ENCODE measurements around the gene SULT1B1.

Gene SULT1B1

DNA sequence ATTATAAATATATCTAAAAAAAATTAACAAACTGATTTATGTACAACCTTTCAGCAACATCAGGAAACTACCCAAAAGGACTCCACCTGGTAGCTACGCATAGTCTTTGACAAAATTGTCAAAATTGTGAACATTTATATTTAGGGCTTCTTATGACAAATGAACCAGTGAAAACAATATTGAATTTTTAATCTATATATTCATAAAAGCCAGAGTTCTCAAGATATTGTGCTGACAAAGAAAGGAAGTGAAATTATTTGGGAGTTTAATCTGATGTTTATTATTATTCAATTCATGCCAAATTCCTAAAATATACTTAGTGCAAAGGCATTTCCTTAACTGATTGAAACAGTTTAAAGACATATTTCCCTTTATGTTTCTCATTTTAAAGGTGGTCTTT lies 5.3 kb upstream of the SULT1B1 start:
- H3K4me3 ChIP-seq (ENCODE audit: low read length): no peak overlapping the region
- TF ChIP-seq ZNF274 (IDR thresholded peaks at IDR 0.05; ENCODE audit: low read depth, low read length): no peak

DNA sequence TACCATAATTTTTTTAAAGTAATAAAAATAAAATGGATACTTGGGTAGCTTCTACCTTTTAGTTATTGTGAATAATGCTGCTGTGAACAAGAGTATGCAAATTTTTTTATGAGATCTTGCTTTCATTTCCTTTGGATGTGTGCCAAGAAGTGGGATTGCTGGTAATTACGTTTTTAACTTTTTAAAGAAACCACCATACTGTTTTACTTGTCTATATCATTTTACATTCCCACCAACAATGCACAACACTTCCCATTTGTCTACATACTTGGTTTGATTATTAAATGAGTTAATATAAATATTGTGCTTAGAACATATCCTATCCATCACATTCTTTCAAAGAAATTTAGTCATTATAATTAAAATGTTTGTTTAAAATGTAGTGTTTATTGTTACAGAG lies 3.9 kb upstream of the SULT1B1 start:
- TF ChIP-seq ZNF274 (IDR thresholded peaks at IDR 0.05; ENCODE audit: low read depth, low read length): no peak
- no peak overlapping the region for H3K4me3 ChIP-seq (ENCODE audit: low read length)

DNA sequence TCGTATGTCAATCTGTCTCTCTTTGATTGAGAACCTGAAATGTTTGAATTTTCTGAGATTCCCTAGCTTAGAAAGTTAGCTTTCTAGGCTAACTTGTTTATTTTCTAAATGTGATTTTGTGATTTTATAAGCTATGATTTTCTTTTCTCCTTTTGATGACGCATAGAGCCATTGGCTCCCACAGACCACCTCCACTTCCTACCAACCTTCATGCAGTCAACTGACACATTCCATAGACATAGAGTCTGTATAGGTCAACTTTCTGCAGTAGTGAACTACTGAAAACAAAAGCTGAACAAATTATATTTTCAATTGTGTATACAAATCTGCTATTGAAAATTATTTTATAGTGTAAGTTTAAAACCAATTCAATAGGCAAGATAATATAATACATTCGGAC lies 2.8 kb upstream of the SULT1B1 start:
- TF ChIP-seq ZNF274 (IDR thresholded peaks at IDR 0.05; ENCODE audit: low read depth, low read length): no peak
- no peak overlapping the region for H3K4me3 ChIP-seq (ENCODE audit: low read length)

DNA sequence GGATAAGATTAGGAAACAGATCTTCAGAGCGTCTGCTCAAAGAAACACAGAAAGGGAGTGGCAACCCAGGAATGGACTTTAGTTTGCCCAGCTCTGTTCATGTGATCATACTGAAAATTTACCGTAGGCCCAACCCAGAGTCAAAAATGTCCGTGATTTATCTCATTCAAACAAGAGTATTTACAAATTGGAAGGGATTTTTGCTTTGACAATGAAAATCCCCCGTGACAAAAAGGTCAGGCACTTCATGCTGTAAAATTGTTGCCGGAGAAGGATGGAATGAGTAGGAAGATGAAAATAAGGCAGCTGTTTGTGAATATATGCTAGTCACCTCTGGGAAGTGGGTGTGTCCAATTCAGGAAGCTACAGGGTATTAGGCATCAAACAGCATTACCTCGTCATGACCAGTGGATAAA lies 1.2 kb downstream of the SULT1B1 start:
- no peak overlapping the region for H3K4me3 ChIP-seq (ENCODE audit: low read length)
- no peak for TF ChIP-seq ZNF274 (IDR thresholded peaks at IDR 0.05; ENCODE audit: low read depth, low read length)

DNA sequence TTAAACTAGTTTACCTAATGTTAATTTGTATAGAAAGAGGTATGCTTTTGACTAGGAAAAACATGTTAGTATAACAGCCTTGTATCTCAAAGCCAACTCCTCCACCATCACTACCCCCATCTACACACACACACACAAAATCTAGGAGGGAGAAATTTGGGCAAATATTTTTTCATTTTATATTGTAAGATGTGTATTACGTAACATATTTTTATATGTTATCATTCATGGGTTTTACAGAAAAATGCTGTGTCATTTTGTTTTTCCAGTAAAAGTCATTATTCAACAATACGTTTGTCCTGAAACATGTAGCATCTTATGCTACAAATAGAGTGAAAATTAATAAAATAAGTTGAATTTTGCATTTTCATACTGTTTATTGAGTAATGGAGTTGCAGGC lies 3.0 kb downstream of the SULT1B1 start:
- TF ChIP-seq ZNF274 (IDR thresholded peaks at IDR 0.05; ENCODE audit: low read depth, low read length): no peak

DNA sequence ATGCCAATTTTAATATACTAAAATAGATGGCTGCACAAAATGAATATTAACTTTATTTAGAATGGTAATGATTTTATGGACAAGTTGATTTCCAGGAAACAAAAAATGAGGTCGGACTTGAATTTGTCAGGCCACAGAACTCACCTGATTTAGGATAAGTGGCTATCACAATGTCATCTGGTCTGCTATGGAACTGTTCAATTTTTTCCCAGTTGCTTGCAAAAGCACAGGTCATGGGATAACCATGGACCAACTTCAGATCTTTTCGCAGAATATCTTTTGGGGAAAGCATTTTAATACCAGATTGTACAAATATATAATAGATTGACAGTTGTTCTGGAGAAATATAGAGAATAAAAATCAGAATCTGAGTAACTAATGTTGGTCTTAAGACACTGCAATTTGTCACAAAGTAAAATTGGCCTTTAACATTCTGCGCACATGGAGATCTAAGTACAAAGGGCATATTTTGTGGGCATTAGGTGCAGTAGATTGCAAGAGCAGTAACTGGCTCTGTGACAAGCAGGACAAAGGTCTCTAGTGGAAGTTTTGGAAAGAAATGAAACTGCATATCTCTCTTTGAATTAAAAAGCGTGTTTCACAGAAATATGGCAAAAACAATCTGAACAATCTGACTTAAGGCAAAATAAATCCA lies 5.4 kb downstream of the SULT1B1 start:
- H3K4me3 ChIP-seq (ENCODE audit: low read length): no peak overlapping the region
- no peak for TF ChIP-seq ZNF274 (IDR thresholded peaks at IDR 0.05; ENCODE audit: low read depth, low read length)

More for the DNA sequence above, 3.0 kb downstream of the SULT1B1 start:
- H3K4me3 ChIP-seq (ENCODE audit: low read length): no peak overlapping the region

DNA sequence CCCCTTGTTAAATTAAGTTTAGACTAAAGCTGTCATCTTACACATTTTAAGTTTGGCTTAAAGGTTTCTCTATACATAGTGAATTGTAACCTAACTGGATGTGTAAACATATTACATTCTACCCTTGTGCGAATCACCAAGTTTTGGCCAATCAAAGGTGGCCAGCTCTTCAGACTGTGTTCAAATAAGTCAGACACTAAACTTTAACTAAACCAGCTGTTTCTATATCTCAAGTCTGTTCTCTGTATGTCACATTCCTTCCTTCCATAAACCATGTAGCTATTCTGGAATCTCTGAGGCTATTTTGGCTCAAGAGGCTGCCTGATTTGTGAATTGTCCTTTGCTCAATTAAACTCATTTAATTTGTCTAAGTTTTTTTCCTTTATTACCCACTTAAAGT lies 6.7 kb downstream of the SULT1B1 start:
- no peak overlapping the region for H3K4me3 ChIP-seq (ENCODE audit: low read length)
- no peak for TF ChIP-seq ZNF274 (IDR thresholded peaks at IDR 0.05; ENCODE audit: low read depth, low read length)

DNA sequence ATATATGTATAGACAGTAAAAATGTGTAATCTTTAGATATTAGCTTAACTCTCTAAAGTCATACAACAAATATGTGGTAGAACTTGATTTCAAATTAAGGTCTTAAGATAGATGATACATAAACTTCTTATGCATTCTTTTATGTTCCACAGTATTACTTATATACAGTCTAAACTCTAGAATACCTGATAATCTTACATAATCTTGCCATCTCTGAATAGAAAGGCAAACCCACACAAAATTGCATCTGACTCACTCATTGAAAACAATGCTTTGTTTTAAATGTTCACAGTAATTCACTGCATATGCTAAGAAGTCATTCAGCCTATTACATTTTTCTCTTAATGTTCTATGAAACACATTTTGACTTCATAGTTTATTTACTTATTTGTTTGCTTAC lies 10.1 kb downstream of the SULT1B1 start:
- H3K4me3 ChIP-seq (ENCODE audit: low read length): no peak overlapping the region
- no peak for TF ChIP-seq ZNF274 (IDR thresholded peaks at IDR 0.05; ENCODE audit: low read depth, low read length)

DNA sequence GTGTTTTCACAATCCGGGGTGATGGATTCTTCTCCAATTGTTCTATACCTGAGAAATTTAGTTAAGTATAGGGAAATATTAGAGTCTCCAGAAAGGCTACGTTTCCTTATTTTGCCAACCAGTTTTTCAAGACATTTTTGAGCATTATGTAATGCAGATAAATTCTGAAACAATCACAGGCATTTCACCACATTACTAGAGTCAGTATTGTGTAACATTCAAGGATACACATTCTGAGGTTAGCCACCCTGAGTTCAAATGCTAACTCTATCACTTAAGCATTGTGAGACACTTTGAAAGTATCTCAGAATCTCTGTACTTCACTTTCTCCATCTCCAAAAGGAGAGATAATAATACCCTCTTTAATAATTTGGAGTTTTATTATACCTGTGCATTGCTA lies 10.6 kb downstream of the SULT1B1 start:
- no peak overlapping the region for H3K4me3 ChIP-seq (ENCODE audit: low read length)
- TF ChIP-seq ZNF274 (IDR thresholded peaks at IDR 0.05; ENCODE audit: low read depth, low read length): no peak

DNA sequence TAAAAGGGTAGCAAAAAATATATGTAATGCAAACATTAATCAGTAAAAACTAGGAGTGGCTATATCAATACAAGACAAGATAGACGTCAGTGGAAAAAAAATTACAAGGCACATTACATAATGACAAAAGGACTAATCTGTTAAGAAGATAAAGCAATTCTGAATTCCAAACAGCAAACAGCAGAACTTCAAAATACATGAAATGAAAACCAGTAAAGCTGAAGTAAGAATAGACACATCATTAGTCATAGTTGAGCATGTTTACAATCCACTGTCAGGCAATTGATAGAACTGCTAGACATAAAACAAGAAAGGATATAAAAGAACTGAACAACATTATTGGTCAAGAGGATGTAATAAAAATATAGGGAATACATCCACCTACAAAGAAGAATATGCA lies 12.2 kb downstream of the SULT1B1 start:
- H3K4me3 ChIP-seq (ENCODE audit: low read length): no peak overlapping the region
- no peak for TF ChIP-seq ZNF274 (IDR thresholded peaks at IDR 0.05; ENCODE audit: low read depth, low read length)

DNA sequence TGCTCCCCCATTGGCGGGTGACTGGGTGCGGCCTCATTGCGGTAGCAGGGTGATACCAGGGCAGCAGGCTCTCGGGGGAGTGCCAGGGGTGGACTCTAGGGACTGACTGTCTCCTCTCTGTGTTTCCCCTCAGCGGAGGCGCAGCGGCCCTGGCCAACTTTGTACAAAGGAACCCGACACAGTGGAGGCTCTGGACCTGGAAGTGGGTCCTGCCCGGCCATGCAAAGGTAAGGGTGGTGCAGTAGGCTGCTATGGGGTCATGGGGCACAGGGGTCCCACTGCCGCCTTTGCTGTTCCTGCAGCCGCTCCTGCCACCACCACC lies 16.3 kb downstream of the SULT1B1 start:
- TF ChIP-seq ZNF274 (IDR thresholded peaks at IDR 0.05; ENCODE audit: low read depth, low read length): no peak
- H3K4me3 ChIP-seq (ENCODE audit: low read length): no peak overlapping the region

DNA sequence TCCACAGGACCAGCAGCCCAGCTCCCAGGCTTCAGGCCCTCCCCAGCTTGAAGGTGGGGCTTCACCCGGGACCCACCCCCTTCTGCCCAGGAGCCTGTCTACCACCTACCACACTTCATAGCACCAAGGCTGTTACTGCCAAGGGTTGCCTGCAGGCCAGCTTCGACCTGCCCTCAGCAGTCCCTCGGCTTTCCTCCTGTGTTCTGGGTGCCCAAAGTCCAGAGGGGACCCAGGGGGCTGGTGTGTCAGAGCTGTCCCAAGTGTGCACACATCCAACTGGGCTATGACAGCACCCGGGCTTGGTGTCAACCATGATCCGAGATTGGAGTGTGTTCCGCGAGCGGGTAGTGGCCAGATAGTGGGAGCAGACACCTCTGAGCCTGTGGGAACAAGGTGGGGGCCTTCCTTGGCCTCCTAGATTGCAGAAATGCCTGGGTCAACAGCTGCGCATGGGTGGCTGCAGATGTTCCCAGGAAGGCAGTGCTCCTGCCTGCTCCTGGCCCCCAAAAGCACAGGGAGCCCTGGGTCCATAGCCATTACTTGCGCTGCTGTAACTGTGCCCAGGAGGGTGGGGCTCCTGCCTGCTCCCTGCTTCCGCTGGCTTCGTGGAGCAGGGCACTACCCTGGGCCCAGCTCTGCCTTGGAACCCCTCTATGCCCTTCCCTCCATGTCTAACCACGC lies 16.8 kb downstream of the SULT1B1 start:
- no peak overlapping the region for H3K4me3 ChIP-seq (ENCODE audit: low read length)
- no peak for TF ChIP-seq ZNF274 (IDR thresholded peaks at IDR 0.05; ENCODE audit: low read depth, low read length)

DNA sequence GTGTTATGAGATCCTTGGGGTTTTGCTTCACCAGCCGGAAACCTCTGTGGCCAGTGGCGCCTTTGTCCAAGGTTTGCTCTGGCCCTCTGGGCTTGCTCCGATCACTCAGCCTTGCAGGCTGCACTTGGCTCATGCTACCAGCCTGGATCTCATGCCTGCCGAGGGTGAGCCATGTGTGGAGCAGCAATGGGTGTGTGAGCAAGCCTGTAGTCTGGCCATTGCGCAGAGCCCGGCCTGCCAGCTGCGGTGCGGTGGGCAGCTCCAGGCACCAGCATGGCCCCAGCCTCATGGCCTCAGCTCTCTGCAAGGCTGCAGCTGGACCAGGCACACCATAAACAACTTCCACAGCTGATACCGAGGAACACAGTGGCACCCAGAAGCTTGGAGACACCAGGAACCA lies 17.8 kb downstream of the SULT1B1 start:
- no peak for TF ChIP-seq ZNF274 (IDR thresholded peaks at IDR 0.05; ENCODE audit: low read depth, low read length)

DNA sequence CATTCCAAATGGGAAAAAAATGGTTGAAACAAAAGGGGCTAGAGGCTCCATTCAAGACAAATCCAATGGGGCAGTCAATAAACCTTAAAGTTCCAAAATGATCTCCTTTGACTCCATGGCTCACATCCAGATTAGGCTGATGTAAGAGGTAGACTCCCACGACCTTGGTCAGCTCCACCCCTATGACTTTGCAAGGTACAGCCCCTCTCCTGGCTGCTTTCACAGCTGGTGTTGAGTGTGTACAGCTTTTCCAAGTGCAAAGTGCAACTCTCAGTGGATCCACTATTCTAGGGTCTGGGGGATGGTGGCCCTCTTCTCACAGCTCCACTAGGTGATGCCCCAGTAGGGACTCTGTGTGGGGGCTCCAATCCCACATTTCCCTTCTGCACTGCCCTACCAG lies 21.5 kb downstream of the SULT1B1 start:
- TF ChIP-seq ZNF274 (IDR thresholded peaks at IDR 0.05; ENCODE audit: low read depth, low read length): no peak

More for the DNA sequence above, 17.8 kb downstream of the SULT1B1 start:
- H3K4me3 ChIP-seq (ENCODE audit: low read length): no peak overlapping the region

DNA sequence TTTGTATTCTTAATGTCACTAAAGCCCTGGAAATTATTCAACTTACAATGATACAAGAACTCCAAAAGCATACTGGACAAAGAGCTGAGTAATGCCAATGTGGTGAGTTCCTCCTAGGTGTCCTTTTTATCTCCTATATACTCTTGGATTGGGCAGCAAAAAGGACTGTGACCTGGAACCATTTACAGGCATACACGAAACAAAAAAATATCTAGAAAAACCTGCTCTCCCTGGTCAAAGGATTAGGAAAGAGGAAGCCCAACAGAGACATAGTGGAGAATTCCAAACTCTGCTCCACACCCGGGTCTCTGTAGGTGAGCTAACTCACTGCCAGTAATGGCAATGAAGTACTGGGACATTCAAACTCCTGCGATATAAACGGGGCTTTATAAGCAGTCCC lies 25.3 kb downstream of the SULT1B1 start:
- TF ChIP-seq ZNF274 (IDR thresholded peaks at IDR 0.05; ENCODE audit: low read depth, low read length): no peak
- no peak overlapping the region for H3K4me3 ChIP-seq (ENCODE audit: low read length)

More for the DNA sequence above, 21.5 kb downstream of the SULT1B1 start:
- no peak overlapping the region for H3K4me3 ChIP-seq (ENCODE audit: low read length)

DNA sequence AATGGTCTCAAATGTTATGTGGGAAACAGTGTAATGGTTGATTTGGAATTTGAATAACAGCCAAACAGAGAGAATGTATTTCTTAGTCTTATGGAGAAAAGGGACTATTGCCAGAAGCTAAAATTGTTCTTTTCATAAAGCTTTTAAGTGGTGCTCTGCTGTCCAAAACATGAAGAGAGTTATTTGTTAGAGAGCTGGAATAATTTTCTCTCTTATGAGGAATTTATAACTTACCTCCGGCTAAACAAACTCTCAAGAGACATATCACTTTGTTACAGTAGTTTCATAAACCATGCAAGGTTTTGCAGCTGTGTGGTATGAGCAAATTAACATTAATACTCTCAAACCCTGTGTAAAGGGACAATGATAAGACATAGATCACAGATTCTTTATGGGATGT lies 28.6 kb downstream of the SULT1B1 start:
- no peak for TF ChIP-seq ZNF274 (IDR thresholded peaks at IDR 0.05; ENCODE audit: low read depth, low read length)
- no peak overlapping the region for H3K4me3 ChIP-seq (ENCODE audit: low read length)
